ENCODE results near the gene SEMA6A. TPM values are rescaled to one million over a fixed set of nuclear protein-coding genes. Genes with fewer than 3 reads are reported as not detected.
A peak's percentile ranks its signal among the peaks of the same experiment; 100 is the strongest.
"Not testable (repeated sequence)": the region's sequence is repeated elsewhere in the genome, so short reads cannot be mapped to it uniquely, and the experiment has no call there.

The SEMA6A gene
- total and polyA plus RNA-seq, 8 donors: 8.9 to 24.5 (median 14.1) TPM

DNA sequence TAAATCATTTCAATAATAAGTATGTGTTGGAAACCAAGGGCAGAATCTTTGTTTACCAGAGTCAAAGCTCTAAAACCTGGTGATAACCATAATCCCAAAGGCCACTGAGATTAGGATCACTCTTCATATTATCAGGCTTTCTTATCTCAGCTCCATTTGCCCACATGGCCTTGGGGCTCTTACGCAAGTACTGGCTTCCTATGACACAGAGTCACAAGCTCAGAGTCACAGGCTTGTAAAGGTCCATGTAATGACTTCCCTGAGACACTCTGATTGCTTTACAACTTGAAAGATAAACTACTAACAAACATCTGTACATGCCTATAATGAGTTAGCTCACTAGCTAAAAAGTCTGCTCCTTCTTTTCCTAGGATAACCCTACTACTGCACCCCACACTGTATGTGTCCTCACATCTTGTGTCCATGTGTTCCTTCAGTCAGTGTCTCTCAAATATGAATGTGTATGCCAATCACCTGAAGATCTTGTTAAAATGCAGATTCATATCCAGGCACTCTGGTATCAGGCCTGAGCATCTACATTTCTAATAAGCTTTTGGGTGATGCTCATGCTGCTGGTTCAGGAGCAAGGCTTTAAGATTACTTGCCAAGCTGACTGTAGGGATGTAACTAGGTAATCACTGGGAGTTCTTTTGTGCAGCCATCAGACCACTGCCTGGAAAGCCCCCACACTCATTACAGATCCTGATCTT is 28.4 kb downstream of the SEMA6A start:
- ATAC-seq (no peak), DNase-seq (no peak), FAIRE-seq (no peak)
- TF ChIP-seq, protein P1, sequence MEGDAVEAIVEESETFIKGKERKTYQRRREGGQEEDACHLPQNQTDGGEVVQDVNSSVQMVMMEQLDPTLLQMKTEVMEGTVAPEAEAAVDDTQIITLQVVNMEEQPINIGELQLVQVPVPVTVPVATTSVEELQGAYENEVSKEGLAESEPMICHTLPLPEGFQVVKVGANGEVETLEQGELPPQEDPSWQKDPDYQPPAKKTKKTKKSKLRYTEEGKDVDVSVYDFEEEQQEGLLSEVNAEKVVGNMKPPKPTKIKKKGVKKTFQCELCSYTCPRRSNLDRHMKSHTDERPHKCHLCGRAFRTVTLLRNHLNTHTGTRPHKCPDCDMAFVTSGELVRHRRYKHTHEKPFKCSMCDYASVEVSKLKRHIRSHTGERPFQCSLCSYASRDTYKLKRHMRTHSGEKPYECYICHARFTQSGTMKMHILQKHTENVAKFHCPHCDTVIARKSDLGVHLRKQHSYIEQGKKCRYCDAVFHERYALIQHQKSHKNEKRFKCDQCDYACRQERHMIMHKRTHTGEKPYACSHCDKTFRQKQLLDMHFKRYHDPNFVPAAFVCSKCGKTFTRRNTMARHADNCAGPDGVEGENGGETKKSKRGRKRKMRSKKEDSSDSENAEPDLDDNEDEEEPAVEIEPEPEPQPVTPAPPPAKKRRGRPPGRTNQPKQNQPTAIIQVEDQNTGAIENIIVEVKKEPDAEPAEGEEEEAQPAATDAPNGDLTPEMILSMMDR (IDR thresholded peaks at IDR 0.05): no peak
- Histone ChIP-seq H3K27me3 (no peaks in the 10 kb centered on the region), H3K4me3 (no peak overlapping the region), H3K4me1 (peaks cover 0 to 10% (median 9%) of the 10 kb centered on the region in 3 donors), H3K27ac (no peak overlapping the region), H3K9me3 (no peaks in the 10 kb centered on the region), H3K36me3 (no peaks in the 10 kb centered on the region)
- 83 to 100% methylated on average over 1 of the region's 1 CpG for WGBS, 2 donors
- intact Hi-C loops (cut with DNase I): no loop called here

- DNase-seq; FAIRE-seq; H3K4me3 ChIP-seq; intact Hi-C loops (cut with DNase I); ATAC-seq; H3K9me3 ChIP-seq; H3K27me3 ChIP-seq; H3K36me3 ChIP-seq: not testable (repeated sequence)
- Histone ChIP-seq H3K4me1 (peaks cover 0 to 10% (median 9%) of the 10 kb centered on the region in 3 donors), H3K27ac (peak overlapping the region in 3 of 4 donors; percentile 29 to 77 (median 73))
- WGBS, 2 donors: 97 to 99% methylated on average over 6 of the region's 6 CpGs
These were observed 29.2 kb downstream of the SEMA6A start for GRCh38 chr5:116545465-116545864.

DNA sequence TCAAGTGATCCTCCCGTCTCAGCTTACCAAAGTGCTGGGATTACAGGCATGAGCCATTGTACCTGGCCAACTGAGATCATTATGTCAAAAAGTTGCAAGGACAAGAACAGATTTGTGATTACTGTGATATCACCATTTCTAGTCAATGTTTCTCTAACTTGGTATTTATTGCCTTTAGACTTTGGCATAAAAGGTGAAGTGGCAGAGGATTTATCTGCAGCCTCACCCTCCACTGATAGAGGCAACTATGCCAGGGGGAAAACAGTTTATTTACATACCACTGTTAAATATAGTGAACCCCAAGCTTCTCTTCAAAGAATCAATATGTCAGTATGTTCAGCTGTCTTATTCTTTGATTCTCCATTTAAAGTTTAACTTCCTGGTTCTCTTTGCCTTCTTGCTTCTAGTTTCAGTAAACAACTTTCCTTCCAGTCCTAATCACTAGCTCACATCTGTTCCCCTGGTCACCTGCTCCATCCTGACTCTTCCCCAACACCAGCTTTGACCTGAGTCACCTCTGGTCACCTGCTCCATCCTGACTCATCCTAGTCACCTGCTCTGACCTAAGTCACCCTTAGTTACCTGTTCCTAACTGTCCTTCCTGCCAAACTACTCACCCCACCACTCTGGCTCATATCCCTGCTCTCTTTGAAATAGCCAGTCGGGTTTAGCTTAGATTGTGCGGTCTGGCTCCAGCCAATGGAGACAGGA is 29.9 kb downstream of the SEMA6A start:
- Histone ChIP-seq H3K36me3 (no peaks in the 10 kb centered on the region), H3K9me3 (no peaks in the 10 kb centered on the region), H3K4me1 (peaks cover 0 to 14% (median 10%) of the 10 kb centered on the region in 3 donors), H3K27me3 (no peaks in the 10 kb centered on the region), H3K4me3 (no peak overlapping the region), H3K27ac (peak overlapping the region in 3 of 4 donors; percentile 29 to 77 (median 73))
- ATAC-seq (peak; percentile 76 to 91 (median 86)), FAIRE-seq (peak; percentile 88), DNase-seq (peak in 4 of 6 donors; percentile 24 to 62 (median 45))
- 45 to 57% methylated on average over 3 of the region's 3 CpGs for WGBS, 2 donors
- TF ChIP-seq, protein P1 (IDR thresholded peaks at IDR 0.05): no peak
- intact Hi-C loops (cut with DNase I): no loop called here

- Histone ChIP-seq H3K36me3 (no peaks in the 10 kb centered on the region), H3K4me1 (peaks cover 0 to 14% (median 10%) of the 10 kb centered on the region in 3 donors), H3K9me3 (no peaks in the 10 kb centered on the region), H3K4me3 (no peak overlapping the region), H3K27ac (peak overlapping the region in 2 of 4 donors; percentile 73 to 77), H3K27me3 (no peaks in the 10 kb centered on the region)
- TF ChIP-seq, protein P1 (IDR thresholded peaks at IDR 0.05): no peak
- DNase-seq (no peak), FAIRE-seq (no peak), ATAC-seq (peak in 2 of 4 donors; percentile 7 to 34)
- WGBS, 2 donors: 7 to 12% methylated on average over 3 of the region's 3 CpGs
- intact Hi-C loops (cut with DNase I): no loop called here
These were observed 31.1 kb downstream of the SEMA6A start for GRCh38 chr5:116543501-116543900.

DNA sequence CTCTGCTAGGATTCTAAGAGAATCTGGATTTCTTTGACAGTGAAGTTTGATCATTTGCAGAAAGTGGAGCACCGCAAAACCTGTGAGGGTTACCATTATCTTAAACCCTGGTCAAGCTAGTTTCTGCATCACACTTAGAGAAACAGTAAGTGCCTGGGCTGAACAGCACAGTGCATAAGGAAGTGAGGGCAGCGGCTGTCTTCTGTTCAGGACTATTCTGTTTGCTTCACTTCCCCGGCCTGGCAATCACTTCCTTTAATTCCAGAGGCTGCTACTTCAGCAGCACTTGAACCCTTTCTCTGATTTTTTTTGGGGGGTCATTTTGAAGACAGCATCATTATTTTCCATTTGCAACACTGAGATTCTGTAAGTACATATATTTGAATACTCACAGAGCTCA is 32.0 kb downstream of the SEMA6A start:
- no peak overlapping the region for H3K27ac ChIP-seq
- WGBS, 2 donors: 73 to 79% methylated on average over 3 of the region's 3 CpGs

More for the DNA sequence above, 32.0 kb downstream of the SEMA6A start:
- TF ChIP-seq, protein P1 (IDR thresholded peaks at IDR 0.05): no peak
- no peak overlapping the region for H3K4me3 ChIP-seq
- intact Hi-C loops (cut with DNase I): no loop called here
- ATAC-seq (no peak), DNase-seq (no peak), FAIRE-seq (no peak)
- H3K27me3 ChIP-seq: no peaks in the 10 kb centered on the region
- H3K9me3 ChIP-seq: no peaks in the 10 kb centered on the region
- peaks cover 0 to 14% (median 10%) of the 10 kb centered on the region in 3 donors for H3K4me1 ChIP-seq
- no peaks in the 10 kb centered on the region for H3K36me3 ChIP-seq
